NCI-H2196 treated with DMSO at 0.1 percent for 48 hours (cell line): ENCODE data around the gene HCFC1R1.

Experiments
- DNase-seq: peaks from one replicate; lab custom pipeline; 2025; ENCODE audit not compliant: unreplicated experiment; lab: John Stamatoyannopoulos, UW

The HCFC1R1 gene

GRCh38 chr16:3001316-3001715, 22.4 kb downstream of the HCFC1R1 start:
- no peak for DNase-seq

- no peak for DNase-seq
These were observed 23.2 kb downstream of the HCFC1R1 start for GRCh38 chr16:3000540-3000939.

GRCh38 chr16:2999929-3000328, 23.8 kb downstream of the HCFC1R1 start:
- DNase-seq: no peak

GRCh38 chr16:2996298-2996697, 27.4 kb downstream of the HCFC1R1 start:
- DNase-seq: no peak

GRCh38 chr16:2992383-2993081, 31.2 kb downstream of the HCFC1R1 start:
- DNase-seq: no peak

GRCh38 chr16:2991566-2992261, 32.0 kb downstream of the HCFC1R1 start:
- DNase-seq: no peak

GRCh38 chr16:2990891-2991290, 32.9 kb downstream of the HCFC1R1 start:
- no peak for DNase-seq

- no peak for DNase-seq
These were observed 35.1 kb downstream of the HCFC1R1 start for GRCh38 chr16:2988590-2989099.

GRCh38 chr16:2987833-2988232, 35.9 kb downstream of the HCFC1R1 start:
- DNase-seq: no peak

DNA sequence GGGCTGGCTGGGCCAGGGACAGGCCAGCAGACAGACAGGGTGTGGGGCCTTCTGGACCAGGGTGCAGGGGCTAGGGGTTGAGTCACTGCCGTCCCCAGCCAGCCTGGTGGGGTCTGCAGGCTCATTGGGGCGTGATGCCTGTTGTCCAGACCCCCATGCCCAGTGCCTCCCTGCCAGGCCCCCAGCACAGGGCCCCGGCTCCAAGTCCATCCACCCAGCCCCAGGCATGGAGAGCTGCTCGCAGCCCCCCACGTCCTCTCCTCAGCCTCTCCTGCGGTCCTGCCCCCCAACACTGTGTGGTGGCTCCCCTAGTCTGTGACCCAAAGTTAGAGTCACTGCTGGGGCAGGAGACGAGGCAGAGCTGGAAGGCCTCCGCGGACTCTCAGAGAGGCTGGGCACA, 36.5 kb downstream of the HCFC1R1 start:
- DNase-seq: no peak

- DNase-seq: no peak
These were observed 37.0 kb downstream of the HCFC1R1 start for GRCh38 chr16:2986623-2987188.

GRCh38 chr16:2985893-2986355, 37.8 kb downstream of the HCFC1R1 start:
- DNase-seq: no peak

- DNase-seq: no peak
These were observed 38.3 kb downstream of the HCFC1R1 start for GRCh38 chr16:2985462-2985861.

- peak; percentile 37 for DNase-seq
These were observed 40.0 kb downstream of the HCFC1R1 start for GRCh38 chr16:2983706-2984136.

GRCh38 chr16:2982402-2982801, 41.3 kb downstream of the HCFC1R1 start:
- no peak for DNase-seq

DNA sequence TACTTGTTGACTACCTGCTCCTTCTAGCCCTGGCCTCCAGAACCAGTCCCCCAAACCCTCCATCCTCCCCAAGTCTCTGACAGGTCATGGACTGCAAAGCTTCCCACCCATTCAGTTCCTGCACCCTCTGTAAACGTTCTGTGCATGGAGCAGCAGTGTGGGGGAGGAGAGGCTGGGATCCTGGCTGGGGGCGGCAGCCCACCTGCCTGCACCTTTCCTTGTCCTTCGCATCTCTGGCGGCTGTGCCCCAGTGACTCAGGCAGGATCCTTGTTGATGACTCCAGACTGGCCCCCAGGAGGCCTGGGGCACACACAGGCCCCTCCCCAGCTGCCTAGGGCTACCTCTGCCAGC, 41.9 kb downstream of the HCFC1R1 start:
- DNase-seq: no peak

DNA sequence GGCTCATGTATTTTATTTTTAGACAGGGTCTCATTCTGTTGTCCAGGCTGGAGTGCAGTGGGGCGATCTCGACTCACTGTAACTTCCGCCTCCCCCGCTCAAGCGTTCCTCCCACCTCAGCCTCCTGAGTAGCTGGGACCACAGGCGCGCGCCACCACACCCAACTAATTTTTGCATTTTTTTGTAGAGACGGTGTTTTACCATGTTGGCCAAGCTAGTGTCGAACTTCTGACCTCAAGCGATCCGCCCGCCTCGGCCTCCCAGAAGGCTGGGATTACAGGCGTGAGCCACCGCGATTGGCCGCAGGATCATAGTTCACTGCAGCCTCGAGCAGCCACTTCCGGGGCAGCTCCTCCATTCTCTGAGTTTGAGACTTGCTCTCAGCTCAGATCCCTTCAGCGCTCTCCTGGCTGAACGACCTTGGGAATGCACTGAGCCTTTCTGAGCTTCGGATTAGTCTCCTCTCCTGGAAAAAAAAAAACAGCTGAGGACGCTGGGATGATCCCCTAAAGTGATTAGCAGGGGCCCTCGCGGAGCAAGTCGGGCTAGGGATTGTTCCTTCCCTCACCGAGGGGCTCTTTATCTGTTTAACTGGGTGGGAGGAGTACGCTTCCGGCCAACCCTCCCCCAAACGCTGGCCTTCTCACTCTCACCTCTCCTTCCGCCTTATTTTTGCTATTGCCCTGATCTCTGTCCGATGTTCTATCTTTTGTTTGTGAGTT, 42.4 kb downstream of the HCFC1R1 start:
- DNase-seq: no peak

GRCh38 chr16:2980227-2981176, 43.2 kb downstream of the HCFC1R1 start, which contains the start of gene PKMYT1:
Gene PKMYT1, minus strand, starts transcription at chr16:2980446. Its CDS starts 789 bp downstream, at chr16:2979657.
- DNase-seq: peak; percentile 87

- DNase-seq: no peak
These were observed 44.0 kb downstream of the HCFC1R1 start for GRCh38 chr16:2979669-2980226.

DNA sequence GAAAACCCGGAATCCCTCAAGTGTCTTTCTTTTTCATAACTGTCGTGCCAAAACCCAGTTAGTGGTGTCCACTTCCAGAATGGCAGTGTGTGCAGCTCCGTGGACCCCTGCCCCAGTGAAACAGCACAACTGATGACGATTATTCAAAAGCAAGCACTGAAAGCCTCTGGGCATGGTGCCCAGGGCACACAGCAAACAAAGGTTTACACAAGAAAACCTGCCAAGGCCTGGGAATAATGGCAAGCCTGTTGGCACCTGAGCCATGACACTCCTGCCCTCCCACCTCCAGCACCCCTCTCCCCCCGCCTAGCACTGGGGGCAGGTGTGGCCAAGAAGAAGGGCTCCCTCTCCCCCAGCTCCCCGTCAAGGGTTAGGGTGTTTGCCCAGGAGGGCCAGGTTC, 46.3 kb downstream of the HCFC1R1 start:
- DNase-seq: peak; percentile 69
